GM06990 (cell line): ENCODE results near the gene NEDD4L.

Experiments
- DNase-seq: peaks from one replicate; pipeline ENCODE4 v3.0.0-alpha.2; 2011; ENCODE audit not compliant: insufficient read length; ENCODE audit errors: extremely low read depth
- H3K27me3 ChIP-seq: replicated peaks from 2 replicates; pipeline ENCODE4 v1.6.0; 2011; ENCODE audit warnings: low read length; ENCODE audit not compliant: control insufficient read depth, insufficient read depth
- H3K36me3 ChIP-seq: 2 replicates; pipeline ENCODE4 v1.5.1; 2011; ENCODE audit warnings: low read length; ENCODE audit not compliant: control insufficient read depth, insufficient read depth
- H3K4me3 ChIP-seq: replicated peaks from 2 replicates; pipeline ENCODE4 v1.5.1; 2011; ENCODE audit warnings: low read depth, mild to moderate bottlenecking, control low read depth, low read length
- CTCF ChIP-seq: IDR thresholded peaks from 2 replicates; pipeline ENCODE4 v1.5.1; 2011; ENCODE audit warnings: low read length, control low read depth, mild to moderate bottlenecking, inconsistent platforms; ENCODE audit not compliant: insufficient read depth, poor library complexity, severe bottlenecking

NEDD4L gene

GRCh38 chr18:58069721-58070292 lies 25.8 kb downstream of the NEDD4L start:
- TF ChIP-seq CTCF = no peak
- H3K36me3 ChIP-seq = no peaks in the 10 kb centered on the region
- DNase-seq = no peak
- H3K27me3 ChIP-seq = no peaks in the 10 kb centered on the region
- H3K4me3 ChIP-seq = no peak overlapping the region

GRCh38 chr18:58076052-58076451 lies 32.0 kb downstream of the NEDD4L start:
- DNase-seq = no peak
- H3K36me3 ChIP-seq = no peaks in the 10 kb centered on the region
- no peak overlapping the region for H3K4me3 ChIP-seq
- H3K27me3 ChIP-seq = no peaks in the 10 kb centered on the region
- TF ChIP-seq CTCF = no peak

GRCh38 chr18:58077329-58077728 lies 33.3 kb downstream of the NEDD4L start:
- DNase-seq = no peak
- H3K27me3 ChIP-seq = no peaks in the 10 kb centered on the region
- no peak overlapping the region for H3K4me3 ChIP-seq
- no peak for TF ChIP-seq CTCF
- H3K36me3 ChIP-seq = no peaks in the 10 kb centered on the region

- Histone ChIP-seq H3K36me3 (no peaks in the 10 kb centered on the region), H3K4me3 (no peak overlapping the region), H3K27me3 (no peaks in the 10 kb centered on the region)
- DNase-seq = no peak
- no peak for TF ChIP-seq CTCF
Observed at GRCh38 chr18:58078889-58079573, 35.0 kb downstream of the NEDD4L start.

- TF ChIP-seq CTCF = no peak
- Histone ChIP-seq H3K27me3 (no peaks in the 10 kb centered on the region), H3K36me3 (no peaks in the 10 kb centered on the region), H3K4me3 (no peak overlapping the region)
- DNase-seq = no peak
Observed at GRCh38 chr18:58080451-58080850, 36.4 kb downstream of the NEDD4L start.
